AG09309 (cell line): Measurements from ENCODE around the gene DLGAP1.

Experiments used
- DNase-seq: peaks from one replicate; pipeline ENCODE4 v3.0.0-alpha.2; 2010; ENCODE audit warnings: low read depth
- H3K4me3 ChIP-seq: 2 replicates; pipeline ENCODE4 v1.5.1; 2011; ENCODE audit warnings: mild to moderate bottlenecking, low read depth, low read length, moderate library complexity; ENCODE audit not compliant: control insufficient read depth
- TF ChIP-seq, protein P1 (sequence below): IDR thresholded peaks from 2 replicates; pipeline ENCODE4 v1.5.1; 2011; ENCODE audit warnings: mild to moderate bottlenecking, low read depth, low read length, inconsistent platforms; ENCODE audit not compliant: insufficient read depth, control insufficient read depth; ENCODE audit errors: missing control alignments

DLGAP1 gene

DNA sequence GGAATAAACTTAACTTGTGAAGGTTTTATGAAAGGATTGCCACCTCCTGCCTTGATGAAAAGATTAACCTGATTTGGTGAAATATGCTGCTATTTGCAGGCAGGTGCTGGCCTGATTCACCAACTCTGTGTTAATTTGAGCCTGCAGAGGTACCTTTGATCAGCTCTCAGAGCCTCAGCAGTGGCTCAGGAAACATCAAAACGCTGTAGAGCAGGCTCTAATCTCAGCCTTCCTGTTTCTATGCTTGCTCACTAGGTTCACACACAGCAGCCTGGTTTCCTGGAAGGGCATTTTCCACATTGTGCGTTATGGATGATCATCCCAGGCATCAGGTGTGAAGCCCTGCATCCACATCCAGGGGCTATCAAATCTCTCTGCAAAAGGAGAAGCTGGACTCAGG is 988.2 kb downstream of the DLGAP1 start:
- DNase-seq: no peak
- TF ChIP-seq, protein P1, sequence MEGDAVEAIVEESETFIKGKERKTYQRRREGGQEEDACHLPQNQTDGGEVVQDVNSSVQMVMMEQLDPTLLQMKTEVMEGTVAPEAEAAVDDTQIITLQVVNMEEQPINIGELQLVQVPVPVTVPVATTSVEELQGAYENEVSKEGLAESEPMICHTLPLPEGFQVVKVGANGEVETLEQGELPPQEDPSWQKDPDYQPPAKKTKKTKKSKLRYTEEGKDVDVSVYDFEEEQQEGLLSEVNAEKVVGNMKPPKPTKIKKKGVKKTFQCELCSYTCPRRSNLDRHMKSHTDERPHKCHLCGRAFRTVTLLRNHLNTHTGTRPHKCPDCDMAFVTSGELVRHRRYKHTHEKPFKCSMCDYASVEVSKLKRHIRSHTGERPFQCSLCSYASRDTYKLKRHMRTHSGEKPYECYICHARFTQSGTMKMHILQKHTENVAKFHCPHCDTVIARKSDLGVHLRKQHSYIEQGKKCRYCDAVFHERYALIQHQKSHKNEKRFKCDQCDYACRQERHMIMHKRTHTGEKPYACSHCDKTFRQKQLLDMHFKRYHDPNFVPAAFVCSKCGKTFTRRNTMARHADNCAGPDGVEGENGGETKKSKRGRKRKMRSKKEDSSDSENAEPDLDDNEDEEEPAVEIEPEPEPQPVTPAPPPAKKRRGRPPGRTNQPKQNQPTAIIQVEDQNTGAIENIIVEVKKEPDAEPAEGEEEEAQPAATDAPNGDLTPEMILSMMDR: no peak

DNA sequence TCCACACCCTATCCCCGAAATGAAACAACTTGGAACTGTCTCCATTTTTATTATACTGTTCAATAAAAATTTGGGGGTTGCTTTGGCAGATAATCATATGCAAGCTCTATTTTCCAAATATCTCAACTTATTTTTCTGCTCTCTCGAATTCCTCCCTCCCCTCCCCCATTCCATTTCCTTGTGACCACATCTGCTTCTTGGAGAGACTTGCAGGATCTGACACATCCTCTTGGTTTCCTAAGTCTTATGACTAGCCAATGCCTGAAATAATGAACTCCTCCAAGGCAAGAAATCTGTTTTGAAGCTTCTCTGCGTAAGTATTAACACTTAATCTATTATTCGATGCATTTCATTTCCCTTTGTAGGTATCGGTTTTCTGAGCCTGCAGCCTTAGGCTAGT is 989.1 kb downstream of the DLGAP1 start:
- no peak for DNase-seq

More for the DNA sequence above, 988.2 kb downstream of the DLGAP1 start:
- no peak overlapping the region for H3K4me3 ChIP-seq

GRCh38 chr18:3463051-3463450 is 992.1 kb downstream of the DLGAP1 start:
- no peak overlapping the region for H3K4me3 ChIP-seq
- TF ChIP-seq, protein P1: no peak
- no peak for DNase-seq

More for the DNA sequence above, 989.1 kb downstream of the DLGAP1 start:
- no peak overlapping the region for H3K4me3 ChIP-seq
- TF ChIP-seq, protein P1: no peak

DNA sequence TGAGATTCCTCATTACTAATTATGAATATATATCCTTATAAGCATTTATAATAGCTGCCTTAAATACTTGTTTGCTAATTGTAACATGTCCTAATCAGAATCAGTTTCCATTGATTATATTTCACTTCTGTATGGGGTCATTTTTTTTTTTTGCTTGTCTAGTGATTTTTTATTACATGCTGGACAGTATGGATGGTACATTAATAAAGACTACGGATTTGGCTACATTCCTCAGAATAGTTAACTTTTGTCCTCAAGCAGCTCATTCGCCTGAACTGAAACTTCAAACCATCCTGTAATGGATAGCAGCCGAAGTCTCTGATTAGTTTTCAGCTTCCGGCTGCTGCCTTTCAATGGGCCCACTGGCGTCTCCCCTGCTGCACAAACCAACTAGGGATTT is 993.4 kb downstream of the DLGAP1 start:
- no peak for DNase-seq
- H3K4me3 ChIP-seq: no peak overlapping the region
- TF ChIP-seq, protein P1: no peak

DNA sequence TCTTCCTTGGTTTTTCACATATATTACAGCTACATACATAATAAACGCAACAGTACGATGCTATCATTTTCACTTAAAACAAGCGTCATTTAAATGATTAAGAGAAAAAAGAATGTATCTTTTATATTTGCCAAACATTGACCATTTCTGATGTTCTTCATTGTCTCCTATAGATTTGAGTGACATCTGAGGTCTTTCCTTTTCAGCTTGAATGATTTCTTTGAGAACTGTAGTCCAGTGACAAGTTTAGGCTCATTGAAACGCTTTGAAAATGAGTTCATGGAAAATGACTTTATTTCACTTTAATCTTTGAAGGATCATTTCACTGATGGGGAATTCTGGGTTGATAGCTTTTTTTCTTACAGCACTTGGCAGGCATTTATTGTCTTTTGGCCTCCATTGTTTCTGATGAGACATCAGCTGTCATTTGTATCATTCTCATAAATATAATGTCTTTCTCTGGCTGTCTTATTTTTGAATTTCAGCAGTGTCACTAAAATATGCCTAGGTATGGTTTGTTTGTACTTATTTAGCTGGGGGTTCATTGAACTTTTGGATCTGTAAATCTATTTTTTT is 994.2 kb downstream of the DLGAP1 start:
- no peak for DNase-seq
- no peak overlapping the region for H3K4me3 ChIP-seq
- TF ChIP-seq, protein P1: no peak

DNA sequence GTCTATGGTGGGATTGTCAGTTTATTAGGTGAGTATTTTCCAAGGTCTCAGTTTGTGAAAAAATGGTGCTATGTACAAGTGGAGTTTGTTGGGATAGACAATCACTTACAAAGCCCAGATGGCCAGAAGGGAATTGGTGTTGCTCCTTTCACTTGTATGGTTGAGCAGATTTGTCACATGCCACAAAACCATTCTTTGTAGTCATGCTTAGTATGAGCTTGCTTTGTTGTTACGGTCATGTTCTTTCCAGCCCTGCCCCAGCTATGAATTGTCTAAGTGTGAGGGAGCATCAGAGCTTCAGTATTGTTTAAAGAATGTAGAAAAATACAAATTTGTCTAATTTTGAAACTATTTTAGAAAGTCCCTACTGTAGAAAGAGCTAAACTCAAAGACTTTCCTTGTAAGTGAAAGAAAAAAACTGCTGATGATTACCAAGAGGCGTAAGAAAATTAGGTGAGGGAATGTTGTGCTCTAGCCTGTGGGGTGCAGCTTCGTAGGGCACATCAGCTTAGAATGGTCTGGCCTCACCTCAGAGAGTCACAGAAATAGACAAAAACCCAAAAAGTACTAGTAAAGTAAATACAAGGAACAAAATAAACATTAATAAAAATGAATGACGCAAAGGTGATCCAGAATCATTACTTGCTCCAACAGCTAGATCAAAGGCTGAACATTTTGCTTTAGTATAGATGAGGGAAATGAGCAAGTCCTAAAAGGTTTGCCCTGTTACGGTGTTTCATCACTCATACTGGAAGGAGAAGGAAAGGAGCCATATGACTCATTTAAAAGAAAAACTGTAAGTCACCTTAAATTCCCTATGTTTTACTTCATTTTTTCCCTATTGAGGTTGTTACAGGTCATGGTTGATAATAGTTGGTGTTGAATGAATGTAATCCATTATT is 995.9 kb downstream of the DLGAP1 start:
- TF ChIP-seq, protein P1: no peak
- DNase-seq: no peak

More for the DNA sequence above, 995.9 kb downstream of the DLGAP1 start:
- no peak overlapping the region for H3K4me3 ChIP-seq
